HepG2 (cell line): ENCODE data around the gene LRRC43. TPM values are rescaled to one million over a fixed set of nuclear protein-coding genes. Genes with fewer than 3 reads are reported as not detected.

Experiments
- FOXA1 ChIP-seq, 2 experiments: fragments of 450-650 bp in 1 of 2; sonication (generic) in 1 of 2; formaldehyde crosslinking in 1 of 2; IDR thresholded peaks; 2 replicates each; pipeline versions ENCODE4 v1.4.0 to v1.6.1; 2016 to 2020; ENCODE audit warnings: missing genetic modification reagents in 1 of 2
- PRDM15 ChIP-seq: sonication (generic); formaldehyde crosslinking; IDR thresholded peaks from 2 replicates; pipeline ENCODE4 v1.4.0; 2020; ENCODE audit warnings: missing genetic modification reagents
- ZBTB1 ChIP-seq: sonication (generic); formaldehyde crosslinking; IDR thresholded peaks from 2 replicates; pipeline ENCODE4 v1.4.0; 2020; ENCODE audit warnings: missing genetic modification reagents, borderline replicate concordance
- ZNF232 ChIP-seq: sonication (generic); formaldehyde crosslinking; IDR thresholded peaks from 2 replicates; pipeline ENCODE4 v1.4.0; 2020; ENCODE audit warnings: missing genetic modification reagents, borderline replicate concordance
- ZNF768 ChIP-seq: sonication (generic); formaldehyde crosslinking; IDR thresholded peaks from 2 replicates; pipeline ENCODE4 v1.4.0; 2020; ENCODE audit warnings: missing genetic modification reagents
- polyA plus RNA-seq, 8 experiments: library from polyadenylated mRNA; depleted of rRNA in 3 of 8; stranded (reverse) in 7 of 8; unstranded in 1 of 8; fragments of >200 nt; fragmentation: Illumina TruSeq in 4 of 8; extraction: Trizol in 4 of 8; gene quantifications; 2 replicates each; pipeline versions ENCODE4 v1.2.1 to v1.2.3, GENCODE V29; 2011 to 2016; ENCODE audit warnings: low read depth in 4 of 8, missing spikeins in 1 of 8, mixed read lengths in 1 of 8; ENCODE audit not compliant: insufficient read depth in 1 of 8
- total RNA-seq, 5 experiments: library from RNA; depleted of rRNA; stranded (reverse); fragments of >200 nt; fragmentation: Illumina TruSeq; extraction: Trizol; gene quantifications; 2 replicates each; pipeline ENCODE4 v1.2.3, GENCODE V29; 2016; ENCODE audit warnings: low read depth in 1 of 5
- TF ChIP-seq, protein P1 (sequence below): sonication (generic); formaldehyde crosslinking; IDR thresholded peaks from 2 replicates; pipeline ENCODE4 v1.4.0; 2020; ENCODE audit warnings: low read depth, missing genetic modification reagents

LRRC43 gene
- total and polyA plus RNA-seq, 2 of the 13 experiments (the other 11 are each of a cell fraction or from before 2014, with no cell fraction given): not detected

DNA sequence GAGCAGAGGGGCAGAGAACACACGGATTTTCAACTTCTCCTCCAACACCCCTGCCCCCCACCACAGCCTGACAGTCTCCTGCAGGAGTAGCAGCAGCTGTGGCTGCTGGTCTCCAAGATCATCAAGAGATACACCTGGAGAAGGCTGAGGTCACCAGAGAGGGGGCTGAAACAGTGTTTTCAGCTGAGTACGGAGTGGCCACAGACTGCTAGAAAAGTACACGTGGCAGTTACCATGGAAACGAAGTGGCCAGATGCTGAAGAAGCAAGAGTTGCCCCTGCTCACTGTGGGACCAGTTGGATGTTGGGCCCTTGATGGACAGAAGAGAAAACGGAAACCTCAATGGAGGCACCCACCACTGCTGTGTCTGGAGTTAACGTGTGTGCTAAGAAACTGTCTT, 47.9 kb downstream of the LRRC43 start (continued):
- TF ChIP-seq PRDM15 (CRISPR knock-in tag) (no peak), FOXA1 (IDR thresholded peaks at IDR 0.05) (no peak), FOXA1 (CRISPR knock-in tag; IDR thresholded peaks at IDR 0.05) (no peak), ZNF768 (no peak), ZBTB1 (CRISPR knock-in tag) (no peak), ZNF232 (CRISPR knock-in tag) (no peak)
- TF ChIP-seq, protein P1, sequence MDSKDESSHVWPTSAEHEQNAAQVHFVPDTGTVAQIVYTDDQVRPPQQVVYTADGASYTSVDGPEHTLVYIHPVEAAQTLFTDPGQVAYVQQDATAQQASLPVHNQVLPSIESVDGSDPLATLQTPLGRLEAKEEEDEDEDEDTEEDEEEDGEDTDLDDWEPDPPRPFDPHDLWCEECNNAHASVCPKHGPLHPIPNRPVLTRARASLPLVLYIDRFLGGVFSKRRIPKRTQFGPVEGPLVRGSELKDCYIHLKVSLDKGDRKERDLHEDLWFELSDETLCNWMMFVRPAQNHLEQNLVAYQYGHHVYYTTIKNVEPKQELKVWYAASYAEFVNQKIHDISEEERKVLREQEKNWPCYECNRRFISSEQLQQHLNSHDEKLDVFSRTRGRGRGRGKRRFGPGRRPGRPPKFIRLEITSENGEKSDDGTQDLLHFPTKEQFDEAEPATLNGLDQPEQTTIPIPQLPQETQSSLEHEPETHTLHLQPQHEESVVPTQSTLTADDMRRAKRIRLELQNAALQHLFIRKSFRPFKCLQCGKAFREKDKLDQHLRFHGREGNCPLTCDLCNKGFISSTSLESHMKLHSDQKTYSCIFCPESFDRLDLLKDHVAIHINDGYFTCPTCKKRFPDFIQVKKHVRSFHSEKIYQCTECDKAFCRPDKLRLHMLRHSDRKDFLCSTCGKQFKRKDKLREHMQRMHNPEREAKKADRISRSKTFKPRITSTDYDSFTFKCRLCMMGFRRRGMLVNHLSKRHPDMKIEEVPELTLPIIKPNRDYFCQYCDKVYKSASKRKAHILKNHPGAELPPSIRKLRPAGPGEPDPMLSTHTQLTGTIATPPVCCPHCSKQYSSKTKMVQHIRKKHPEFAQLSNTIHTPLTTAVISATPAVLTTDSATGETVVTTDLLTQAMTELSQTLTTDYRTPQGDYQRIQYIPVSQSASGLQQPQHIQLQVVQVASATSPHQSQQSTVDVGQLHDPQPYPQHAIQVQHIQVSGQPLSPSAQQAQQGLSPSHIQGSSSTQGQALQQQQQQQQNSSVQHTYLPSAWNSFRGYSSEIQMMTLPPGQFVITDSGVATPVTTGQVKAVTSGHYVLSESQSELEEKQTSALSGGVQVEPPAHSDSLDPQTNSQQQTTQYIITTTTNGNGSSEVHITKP (CRISPR knock-in tag): no peak
